TTC549 (cell line): ENCODE data around the gene METTL17.
A peak's percentile ranks its signal among the peaks of the same experiment; 100 is the strongest.
"Not testable (repeated sequence)": the region's sequence is repeated elsewhere in the genome, so short reads cannot be mapped to it uniquely, and the experiment has no call there.

Source experiments
- FAIRE-seq: peaks from 2 replicates; lab custom pipeline; 2012; peaks lifted over from hg19 to GRCh38; lab: Jason Lieb, UNC

Gene METTL17

GRCh38 chr14:20997115-20997514 is 7.3 kb downstream of the METTL17 start:
- FAIRE-seq, result no peak

GRCh38 chr14:20997564-20997963 is 7.8 kb downstream of the METTL17 start:
- no peak for FAIRE-seq

DNA sequence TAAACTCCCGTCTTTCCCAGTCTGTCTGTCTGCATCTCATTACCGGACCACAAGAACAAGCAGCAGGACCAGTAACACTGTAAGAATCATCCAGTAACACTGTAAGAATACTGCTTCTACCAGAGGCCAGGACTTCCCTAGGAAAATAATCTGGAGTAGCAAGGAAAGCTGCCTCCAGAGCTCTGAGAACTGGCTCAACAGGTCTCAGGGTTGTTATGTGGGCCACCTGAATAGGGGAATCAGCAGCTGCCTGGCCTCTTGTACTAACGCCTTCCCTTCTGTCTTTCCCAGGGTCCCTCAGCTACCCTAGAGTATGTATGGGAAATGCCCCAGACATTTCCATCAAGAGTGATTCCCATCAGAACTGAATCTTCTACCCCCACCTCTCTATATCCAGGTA is 8.4 kb downstream of the METTL17 start:
- no peak for FAIRE-seq

GRCh38 chr14:20998674-20999366 is 9.0 kb downstream of the METTL17 start, which contains the start of gene SLC39A2:
Gene SLC39A2, plus strand, starts transcription at chr14:20999293. Its CDS starts 154 bp downstream, at chr14:20999447.
- FAIRE-seq, result no peak

- no peak for FAIRE-seq
Measured at GRCh38 chr14:20999591-20999990, 9.8 kb downstream of the METTL17 start.

DNA sequence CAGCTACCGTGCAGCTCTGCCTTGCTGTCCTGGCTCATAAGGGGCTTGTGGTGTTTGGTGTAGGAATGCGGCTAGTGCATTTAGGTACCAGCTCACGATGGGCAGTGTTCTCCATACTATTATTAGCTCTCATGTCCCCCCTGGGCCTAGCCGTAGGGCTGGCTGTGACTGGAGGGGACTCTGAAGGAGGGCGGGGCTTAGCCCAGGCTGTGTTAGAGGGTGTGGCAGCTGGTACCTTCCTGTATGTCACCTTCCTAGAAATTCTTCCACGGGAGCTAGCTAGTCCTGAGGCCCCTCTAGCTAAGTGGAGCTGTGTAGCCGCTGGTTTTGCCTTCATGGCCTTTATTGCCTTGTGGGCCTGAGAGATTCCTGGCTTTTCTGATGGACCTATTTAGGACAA is 11.4 kb downstream of the METTL17 start:
- no peak for FAIRE-seq

DNA sequence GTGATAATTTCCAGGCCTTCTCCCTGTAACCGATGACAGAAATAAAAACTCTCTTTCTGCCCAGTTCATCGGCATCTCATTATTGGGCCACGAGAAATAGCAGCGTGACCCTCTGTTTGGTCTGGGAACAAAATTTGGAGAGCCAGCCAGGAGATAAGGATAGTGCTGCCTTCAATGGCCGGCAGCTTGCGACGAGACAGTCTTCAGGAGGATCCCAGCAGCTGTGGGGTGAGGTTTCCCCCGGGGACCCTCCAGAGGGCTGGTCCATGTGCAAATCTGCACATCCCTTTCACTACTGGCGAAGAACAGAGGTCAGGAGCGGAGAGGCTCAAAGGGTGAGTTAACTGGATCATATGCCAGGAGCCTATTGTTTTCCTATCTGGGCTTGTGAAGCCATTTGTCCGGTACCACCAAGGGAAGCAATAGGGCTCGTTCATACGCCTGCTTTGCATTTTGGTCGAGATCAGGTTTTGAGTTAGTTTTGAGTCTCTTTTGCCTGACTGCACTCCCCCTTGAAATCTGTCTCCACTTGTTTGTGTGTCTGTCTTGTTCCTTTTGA is 14.1 kb downstream of the METTL17 start:
- FAIRE-seq, result no peak

GRCh38 chr14:21009721-21010120 is 19.9 kb downstream of the METTL17 start:
- FAIRE-seq, result not testable (repeated sequence)

DNA sequence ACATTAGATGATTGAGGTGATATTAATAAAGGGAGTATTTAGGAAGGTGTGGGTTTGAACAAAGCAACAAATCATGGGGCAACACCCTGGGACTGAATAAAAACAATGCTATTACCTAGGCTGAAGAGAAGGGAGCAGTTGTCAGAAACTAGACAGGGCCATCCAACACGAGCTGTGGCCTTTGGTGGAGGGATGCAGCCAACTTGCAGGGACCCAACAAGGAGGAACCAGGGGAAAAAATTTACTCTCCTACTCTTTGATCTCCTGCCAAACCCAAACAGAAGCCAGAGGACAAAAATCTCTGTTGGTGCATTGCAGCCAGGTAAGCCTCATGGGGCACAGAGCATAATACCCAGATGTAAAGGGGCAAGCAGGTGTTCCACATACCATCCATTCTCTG is 21.4 kb downstream of the METTL17 start:
- no peak for FAIRE-seq

DNA sequence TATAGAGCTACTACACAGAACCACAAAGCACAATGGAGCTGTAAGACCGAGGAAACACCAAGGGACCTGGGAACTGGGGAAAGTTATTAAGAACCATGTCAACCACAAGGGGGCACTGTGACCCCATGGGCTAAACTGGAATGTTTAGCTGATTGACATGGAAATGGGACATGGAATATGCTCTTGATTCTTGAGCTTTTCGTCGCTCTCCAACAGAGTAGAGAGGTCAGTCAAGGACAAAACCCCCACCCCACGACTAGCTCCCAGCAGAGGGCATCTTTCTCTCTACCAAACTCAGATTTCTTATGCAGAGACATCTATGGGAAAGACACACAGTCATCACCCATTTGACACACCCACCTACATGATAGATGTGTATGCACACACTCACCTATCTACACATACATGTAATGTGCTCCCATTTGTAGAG is 25.0 kb downstream of the METTL17 start:
- FAIRE-seq, result peak; percentile 63

- FAIRE-seq, result no peak
Measured at GRCh38 chr14:21015312-21015711, 25.5 kb downstream of the METTL17 start.

GRCh38 chr14:21016413-21017190 is 26.8 kb downstream of the METTL17 start:
- no peak for FAIRE-seq

GRCh38 chr14:21017528-21018245 is 27.9 kb downstream of the METTL17 start:
- no peak for FAIRE-seq

GRCh38 chr14:21018286-21018685 is 28.5 kb downstream of the METTL17 start:
- FAIRE-seq, result no peak

DNA sequence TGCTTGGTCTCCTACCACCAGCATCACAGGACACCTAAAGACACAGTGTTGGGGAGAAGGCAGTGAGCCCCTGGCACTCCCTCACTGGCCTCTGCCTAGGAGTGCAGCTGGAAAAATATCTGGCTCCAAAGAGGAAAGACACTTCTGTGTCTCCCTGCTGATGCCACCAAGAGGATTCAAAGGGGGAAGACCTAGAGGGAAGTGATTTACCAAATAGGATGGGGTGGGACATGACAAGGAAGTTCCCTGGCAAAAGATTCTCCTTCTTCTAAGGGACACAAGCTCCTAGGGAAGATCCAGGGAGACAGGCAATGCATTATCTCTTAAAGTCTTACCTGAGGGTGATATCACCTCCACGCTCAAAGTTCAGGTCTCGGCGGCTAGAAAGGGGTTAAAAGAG is 29.0 kb downstream of the METTL17 start:
- no peak for FAIRE-seq

- FAIRE-seq, result no peak
Measured at GRCh38 chr14:21019366-21019765, 29.6 kb downstream of the METTL17 start.

DNA sequence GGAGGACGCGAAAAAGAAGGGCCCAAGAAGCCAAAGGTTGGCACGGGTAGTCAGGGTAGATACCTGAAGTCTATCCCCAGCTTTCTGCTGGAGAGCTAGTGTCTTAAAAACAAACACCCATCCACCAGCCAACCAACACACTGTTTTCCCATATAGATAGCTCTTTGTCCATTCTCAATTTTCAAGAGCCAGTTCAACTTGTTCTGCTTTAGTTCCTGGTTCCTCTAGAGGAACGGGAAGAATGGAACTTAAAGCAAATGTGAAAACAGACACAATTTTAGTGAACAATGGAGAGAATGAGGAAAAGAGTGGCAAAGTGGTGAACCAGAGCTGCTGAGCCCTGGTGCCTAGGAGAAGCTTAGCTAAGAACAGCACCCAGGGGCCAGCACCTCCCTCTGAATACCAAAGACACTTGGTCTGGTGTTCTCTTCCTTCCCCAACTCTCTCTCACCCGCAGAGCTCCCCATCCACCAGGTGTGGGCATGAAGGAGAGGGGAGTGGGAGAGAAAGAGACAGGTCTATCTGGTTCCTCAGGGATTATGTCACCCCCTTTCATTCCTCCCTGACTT is 31.3 kb downstream of the METTL17 start:
- no peak for FAIRE-seq

- no peak for FAIRE-seq
Measured at GRCh38 chr14:21022686-21023085, 32.9 kb downstream of the METTL17 start.

GRCh38 chr14:21023174-21023573 is 33.4 kb downstream of the METTL17 start:
- FAIRE-seq, result no peak

DNA sequence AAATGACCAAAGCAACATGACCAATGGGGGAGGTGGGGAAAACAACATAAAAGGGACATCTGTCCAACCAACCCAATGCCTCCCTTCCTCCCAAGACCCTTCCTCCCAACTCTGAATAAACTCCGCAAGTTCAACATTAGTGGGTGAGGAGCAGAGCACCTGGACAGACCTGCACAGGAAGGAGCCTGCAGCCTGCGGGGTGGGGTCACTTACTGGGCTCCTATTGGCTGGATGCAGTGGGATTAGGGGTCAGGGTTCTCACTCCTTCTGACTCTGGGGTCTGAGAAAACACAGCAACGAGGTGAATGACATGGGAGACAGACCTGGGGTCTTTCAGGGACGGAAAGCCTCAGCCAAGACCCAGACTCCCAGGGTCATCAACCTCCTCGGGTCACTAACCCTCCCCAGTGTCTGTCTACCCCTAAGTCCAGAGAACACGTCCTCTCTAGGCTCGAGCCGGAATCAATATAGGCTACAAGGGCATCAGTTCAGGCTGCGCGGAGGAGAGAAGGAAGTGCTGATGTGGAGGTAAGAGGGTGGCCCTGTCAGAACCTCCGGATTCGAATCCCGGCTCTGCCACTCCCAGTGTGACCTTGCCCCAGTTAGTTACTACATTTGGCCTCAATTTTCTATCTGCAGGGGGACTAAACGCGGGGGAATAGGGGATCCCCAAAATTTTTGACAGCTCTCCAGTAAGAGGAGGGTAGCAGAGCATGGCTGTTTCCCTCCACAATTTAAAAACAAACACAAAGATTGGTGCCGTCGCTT is 34.2 kb downstream of the METTL17 start:
- no peak for FAIRE-seq

GRCh38 chr14:21024585-21025370 is 35.0 kb downstream of the METTL17 start, which contains the start of gene NDRG2:
Gene NDRG2, minus strand, starts transcription at chr14:21025061. Its CDS starts 1,746 bp downstream, at chr14:21023315.
- no peak for FAIRE-seq
